Measurements from ENCODE around the gene CAPN11. TPM values are rescaled to one million over a fixed set of nuclear protein-coding genes. Genes with fewer than 3 reads are reported as not detected.
"Not testable (repeated sequence)": the region's sequence is repeated elsewhere in the genome, so short reads cannot be mapped to it uniquely, and the experiment has no call there.

CAPN11 gene
- total and polyA plus RNA-seq, 4 experiments from 2014 or later, result not detected

- intact Hi-C loops (cut with micrococcal nuclease), result no loop called here
- H3K27ac Mint-ChIP-seq, result no peak overlapping the region
Measured at GRCh38 chr6:44138717-44139350, 19.8 kb upstream of the CAPN11 start.

GRCh38 chr6:44139351-44139743 lies 19.3 kb upstream of the CAPN11 start:
- no peak overlapping the region for H3K4me3 Mint-ChIP-seq
- H3K9me3 Mint-ChIP-seq, result no peaks in the 10 kb centered on the region
- Histone ChIP-seq H3K36me3 (ENCODE audit: insufficient read depth, low read length) (peaks cover 3% of the 10 kb centered on the region), H3K27ac (ENCODE audit: low read depth, low read length) (no peak overlapping the region), H3K4me3 (ENCODE audit: low read length in 2 of 2) (no peak overlapping the region), H3K9me3 (ENCODE audit: control insufficient read depth in 1 of 2, low read length in 2 of 2) (no peaks in the 10 kb centered on the region), H3K4me1 (ENCODE audit: insufficient read depth, low read length) (no peaks in the 10 kb centered on the region), H3K27me3 (ENCODE audit: insufficient read depth, low read length) (no peaks in the 10 kb centered on the region)
- peaks cover 39 to 59% of the 10 kb centered on the region in 2 donors for H3K36me3 Mint-ChIP-seq
- DNase-seq, result no peak
- POLR2A ChIA-PET (ENCODE audit: partially characterized antibody), result no interaction called here
- H3K4me1 Mint-ChIP-seq, result peaks cover 0 to 2% (median 0%) of the 10 kb centered on the region in 4 donors
- CTCF ChIA-PET (ENCODE audit: partially characterized antibody), result no interaction called here
- intact Hi-C loops (cut with micrococcal nuclease), result no loop called here
- H3K27me3 Mint-ChIP-seq, result no peaks in the 10 kb centered on the region
- H3K27ac Mint-ChIP-seq, result peak overlapping the region in 3 of 7 donors; percentile 12 to 46 (median 15)

More at GRCh38 chr6:44138717-44139350, 19.8 kb upstream of the CAPN11 start:
- no peak overlapping the region for H3K27ac ChIP-seq (ENCODE audit: low read depth, low read length)
- no peaks in the 10 kb centered on the region for H3K9me3 ChIP-seq (ENCODE audit: control insufficient read depth in 1 of 2, low read length in 2 of 2)
- Mint-ChIP-seq H3K36me3 (peaks cover 39 to 57% of the 10 kb centered on the region in 2 donors), H3K4me3 (no peak overlapping the region), H3K9me3 (no peaks in the 10 kb centered on the region), H3K4me1 (peaks cover 0 to 3% (median 0%) of the 10 kb centered on the region in 4 donors), H3K27me3 (no peaks in the 10 kb centered on the region)
- ChIA-PET CTCF (ENCODE audit: partially characterized antibody) (interaction anchor here (1.5 kb wide), 1 partner anchor 42 kb away, joined by 6 read pairs; no protein-coding TSS in a partner anchor), POLR2A (ENCODE audit: partially characterized antibody) (no interaction called here)
- peaks cover 3% of the 10 kb centered on the region for H3K36me3 ChIP-seq (ENCODE audit: insufficient read depth, low read length)
- no peaks in the 10 kb centered on the region for H3K27me3 ChIP-seq (ENCODE audit: insufficient read depth, low read length)
- DNase-seq, result no peak
- no peaks in the 10 kb centered on the region for H3K4me1 ChIP-seq (ENCODE audit: insufficient read depth, low read length)
- no peak overlapping the region for H3K4me3 ChIP-seq (ENCODE audit: low read length in 2 of 2)

GRCh38 chr6:44142835-44143234 lies 15.8 kb upstream of the CAPN11 start:
- POLR2A ChIA-PET (ENCODE audit: partially characterized antibody), result interaction anchor here (1.1 kb wide), 1 partner anchor 15 kb away, joined by 3 read pairs; the partner anchor contains the start of genes MRPL14 and TMEM63B

GRCh38 chr6:44143731-44144130 lies 14.9 kb upstream of the CAPN11 start:
- intact Hi-C loops (cut with micrococcal nuclease), result no loop called here
- Histone ChIP-seq H3K36me3 (ENCODE audit: insufficient read depth, low read length) (peaks cover 16% of the 10 kb centered on the region), H3K27me3 (ENCODE audit: insufficient read depth, low read length) (no peaks in the 10 kb centered on the region), H3K4me3 (ENCODE audit: low read length in 2 of 2) (no peak overlapping the region), H3K4me1 (ENCODE audit: insufficient read depth, low read length) (no peaks in the 10 kb centered on the region), H3K9me3 (ENCODE audit: control insufficient read depth in 1 of 2, low read length in 2 of 2) (no peaks in the 10 kb centered on the region), H3K27ac (ENCODE audit: low read depth, low read length) (no peak overlapping the region)
- H3K27ac Mint-ChIP-seq, result peak overlapping the region in 3 of 7 donors; percentile 13 to 71 (median 16)
- H3K4me3 Mint-ChIP-seq, result no peak overlapping the region
- peaks cover 0 to 2% (median 0%) of the 10 kb centered on the region in 4 donors for H3K4me1 Mint-ChIP-seq
- DNase-seq, result no peak
- H3K27me3 Mint-ChIP-seq, result no peaks in the 10 kb centered on the region
- ChIA-PET CTCF (ENCODE audit: partially characterized antibody) (interaction anchor here (2.7 kb wide), 1 partner anchor 46 kb away, joined by 11 read pairs; no protein-coding TSS in a partner anchor), POLR2A (ENCODE audit: partially characterized antibody) (interaction anchor here (0.9 kb wide), 1 partner anchor 10 kb away, joined by 3 read pairs; no protein-coding TSS in a partner anchor)
- no peaks in the 10 kb centered on the region for H3K9me3 Mint-ChIP-seq
- H3K36me3 Mint-ChIP-seq, result peaks cover 31 to 58% of the 10 kb centered on the region in 2 donors

More at GRCh38 chr6:44142835-44143234, 15.8 kb upstream of the CAPN11 start:
- Histone ChIP-seq H3K36me3 (ENCODE audit: insufficient read depth, low read length) (peaks cover 7% of the 10 kb centered on the region), H3K4me3 (ENCODE audit: low read length in 2 of 2) (no peak overlapping the region), H3K4me1 (ENCODE audit: insufficient read depth, low read length) (no peaks in the 10 kb centered on the region), H3K27ac (ENCODE audit: low read depth, low read length) (no peak overlapping the region), H3K9me3 (ENCODE audit: control insufficient read depth in 1 of 2, low read length in 2 of 2) (no peaks in the 10 kb centered on the region), H3K27me3 (ENCODE audit: insufficient read depth, low read length) (no peaks in the 10 kb centered on the region)
- Mint-ChIP-seq H3K27ac (peak overlapping the region in 2 of 7 donors; percentile 22 to 71), H3K36me3 (peaks cover 28 to 57% of the 10 kb centered on the region in 2 donors), H3K9me3 (no peaks in the 10 kb centered on the region), H3K27me3 (no peaks in the 10 kb centered on the region), H3K4me1 (peaks cover 0 to 2% (median 0%) of the 10 kb centered on the region in 4 donors), H3K4me3 (no peak overlapping the region)
- CTCF ChIA-PET (ENCODE audit: partially characterized antibody), result interaction anchor here (2.7 kb wide), 1 partner anchor 46 kb away, joined by 11 read pairs; no protein-coding TSS in a partner anchor
- intact Hi-C loops (cut with micrococcal nuclease), result no loop called here
- no peak for DNase-seq

- H3K4me3 Mint-ChIP-seq; H3K9me3 Mint-ChIP-seq; H3K4me1 Mint-ChIP-seq; H3K4me1 ChIP-seq (ENCODE audit: insufficient read depth, low read length); H3K9me3 ChIP-seq (ENCODE audit: control insufficient read depth in 1 of 2, low read length in 2 of 2); H3K4me3 ChIP-seq (ENCODE audit: low read length in 2 of 2); intact Hi-C loops (cut with micrococcal nuclease); DNase-seq; H3K27ac Mint-ChIP-seq; POLR2A ChIA-PET (ENCODE audit: partially characterized antibody); H3K27me3 Mint-ChIP-seq; H3K27me3 ChIP-seq (ENCODE audit: insufficient read depth, low read length); H3K27ac ChIP-seq (ENCODE audit: low read depth, low read length): not testable (repeated sequence)
- peaks cover 35 to 64% of the 10 kb centered on the region in 2 donors for H3K36me3 Mint-ChIP-seq
- H3K36me3 ChIP-seq (ENCODE audit: insufficient read depth, low read length), result peaks cover 20% of the 10 kb centered on the region
- CTCF ChIA-PET (ENCODE audit: partially characterized antibody), result interaction anchor here (0.7 to 2.7 kb wide), 2 partner anchors 15 to 47 kb away, joined by 3 to 11 read pairs; no protein-coding TSS in a partner anchor
Measured at GRCh38 chr6:44144536-44144935, 14.1 kb upstream of the CAPN11 start.

GRCh38 chr6:44145839-44146238 lies 12.8 kb upstream of the CAPN11 start:
- Histone ChIP-seq H3K4me1 (ENCODE audit: insufficient read depth, low read length) (no peaks in the 10 kb centered on the region), H3K9me3 (ENCODE audit: control insufficient read depth in 1 of 2, low read length in 2 of 2) (no peaks in the 10 kb centered on the region), H3K27ac (ENCODE audit: low read depth, low read length) (no peak overlapping the region), H3K4me3 (ENCODE audit: low read length in 2 of 2) (no peak overlapping the region), H3K27me3 (ENCODE audit: insufficient read depth, low read length) (no peaks in the 10 kb centered on the region), H3K36me3 (ENCODE audit: insufficient read depth, low read length) (peaks cover 16% of the 10 kb centered on the region)
- H3K4me1 Mint-ChIP-seq, result peaks cover 0 to 2% (median 0%) of the 10 kb centered on the region in 4 donors
- no peaks in the 10 kb centered on the region for H3K9me3 Mint-ChIP-seq
- peaks cover 22 to 53% of the 10 kb centered on the region in 2 donors for H3K36me3 Mint-ChIP-seq
- H3K27me3 Mint-ChIP-seq, result no peaks in the 10 kb centered on the region
- H3K27ac Mint-ChIP-seq, result peak overlapping the region in 3 of 7 donors; percentile 2 to 59 (median 43)
- ChIA-PET POLR2A (ENCODE audit: partially characterized antibody) (no interaction called here), CTCF (ENCODE audit: partially characterized antibody) (interaction anchor here (1.5 kb wide), 1 partner anchor 46 kb away, joined by 4 read pairs; no protein-coding TSS in a partner anchor)
- DNase-seq, result no peak
- intact Hi-C loops (cut with micrococcal nuclease), result no loop called here
- no peak overlapping the region for H3K4me3 Mint-ChIP-seq

- Histone ChIP-seq H3K36me3 (ENCODE audit: insufficient read depth, low read length) (peaks cover 16% of the 10 kb centered on the region), H3K27me3 (ENCODE audit: insufficient read depth, low read length) (no peaks in the 10 kb centered on the region), H3K4me1 (ENCODE audit: insufficient read depth, low read length) (peaks cover 4% of the 10 kb centered on the region), H3K9me3 (ENCODE audit: control insufficient read depth in 1 of 2, low read length in 2 of 2) (no peaks in the 10 kb centered on the region), H3K27ac (ENCODE audit: low read depth, low read length) (no peak overlapping the region), H3K4me3 (ENCODE audit: low read length in 2 of 2) (no peak overlapping the region)
- H3K27me3 Mint-ChIP-seq, result no peaks in the 10 kb centered on the region
- intact Hi-C loops (cut with micrococcal nuclease), result no loop called here
- H3K4me3 Mint-ChIP-seq, result no peak overlapping the region
- peaks cover 15 to 45% of the 10 kb centered on the region in 2 donors for H3K36me3 Mint-ChIP-seq
- DNase-seq, result peak in 1 of 5 donors; percentile 11
- peak overlapping the region in 1 of 7 donors; percentile 69 for H3K27ac Mint-ChIP-seq
- no peaks in the 10 kb centered on the region for H3K9me3 Mint-ChIP-seq
- POLR2A ChIA-PET (ENCODE audit: partially characterized antibody), result no interaction called here
- peaks cover 3 to 8% (median 6%) of the 10 kb centered on the region in 4 donors for H3K4me1 Mint-ChIP-seq
- CTCF ChIA-PET (ENCODE audit: partially characterized antibody), result interaction anchor here (0.9 to 2.0 kb wide), 4 partner anchors 12 to 50 kb away, joined by 3 to 5 read pairs (median 4); partner anchors contain the start of gene CAPN11
Measured at GRCh38 chr6:44146685-44147084, 11.9 kb upstream of the CAPN11 start.

Data from CD4-positive, alpha-beta memory T cell (primary cell).